Subcutaneous abdominal adipose tissue (tissue), 5 donors: Measurements from ENCODE around the gene XPNPEP1.

Experiments
- H3K27ac ChIP-seq: one replicate; pipeline ENCODE4 v1.7.0; 2013; ENCODE audit warnings: low read depth, mild to moderate bottlenecking, inconsistent platforms, low read length, moderate library complexity
- H3K27me3 ChIP-seq, 5 donors: one replicate each; pipeline ENCODE4 v1.7.0; 2013; ENCODE audit warnings: low read length in 5 of 5, inconsistent platforms in 1 of 5; ENCODE audit not compliant: control insufficient read depth in 5 of 5, insufficient read depth in 4 of 5
- H3K36me3 ChIP-seq, 5 donors: one replicate each; pipeline ENCODE4 v1.7.0; 2013; ENCODE audit warnings: low read length in 5 of 5; ENCODE audit not compliant: control insufficient read depth in 5 of 5, insufficient read depth in 5 of 5
- H3K4me1 ChIP-seq, 5 donors: one replicate each; pipeline ENCODE4 v1.7.0; 2013; ENCODE audit warnings: low read length in 5 of 5, mild to moderate bottlenecking in 3 of 5, moderate library complexity in 1 of 5; ENCODE audit not compliant: control insufficient read depth in 5 of 5, insufficient read depth in 5 of 5
- H3K4me3 ChIP-seq, 5 donors: one replicate each; pipeline ENCODE4 v1.7.0; 2013; ENCODE audit warnings: low read length in 5 of 5, low read depth in 1 of 5
- H3K9ac ChIP-seq, 5 donors: one replicate each; pipeline ENCODE4 v1.7.0; 2013; ENCODE audit warnings: low read length in 5 of 5, mild to moderate bottlenecking in 4 of 5, moderate library complexity in 3 of 5
- H3K9me3 ChIP-seq, 5 donors: one replicate each; pipeline ENCODE4 v1.7.0; 2013; ENCODE audit warnings: low read length in 5 of 5; ENCODE audit not compliant: control insufficient read depth in 5 of 5
- donor health status: healthy.
- donor health status: healthy.
- donor health status: healthy.
- donor health status: healthy.
- donor health status: healthy.

The XPNPEP1 gene

GRCh38 chr10:109853921-109854320 is 69.4 kb downstream of the XPNPEP1 start:
- no peak overlapping the region for H3K27ac ChIP-seq
- peaks cover 0 to 11% (median 6%) of the 10 kb centered on the region in 5 donors for H3K4me1 ChIP-seq
- no peaks in the 10 kb centered on the region for H3K27me3 ChIP-seq
- H3K9me3 ChIP-seq = no peaks in the 10 kb centered on the region
- H3K9ac ChIP-seq = no peak overlapping the region
- H3K4me3 ChIP-seq = no peak overlapping the region
- no peaks in the 10 kb centered on the region for H3K36me3 ChIP-seq

DNA sequence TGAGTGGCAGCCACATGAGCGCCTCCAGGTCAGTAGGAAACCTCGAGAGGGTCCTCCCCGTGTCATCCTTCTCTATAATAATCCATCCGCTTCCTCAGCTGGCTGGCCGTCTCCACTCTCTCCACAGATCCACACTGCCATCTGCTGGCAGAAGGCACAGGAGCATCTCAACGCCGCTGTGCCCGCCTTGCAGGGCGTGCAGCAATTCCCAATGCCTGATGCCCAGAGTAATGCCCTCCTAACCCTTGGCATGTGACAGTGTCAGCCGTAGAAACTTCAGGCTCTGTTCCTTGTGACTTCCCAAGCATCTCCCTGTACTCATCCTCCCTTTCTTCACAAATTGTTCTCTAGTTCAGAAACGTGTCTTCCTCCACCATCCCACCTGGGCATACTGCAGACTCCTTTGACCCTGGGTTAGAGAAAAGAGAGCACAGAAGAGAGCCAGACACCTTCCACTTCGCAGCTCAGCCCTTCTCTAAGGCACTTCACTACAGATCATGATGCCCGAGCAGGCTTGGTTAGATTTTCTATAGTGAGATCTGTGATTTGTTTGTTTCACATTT is 70.8 kb downstream of the XPNPEP1 start:
- peaks cover 0 to 11% (median 6%) of the 10 kb centered on the region in 5 donors for H3K4me1 ChIP-seq
- no peaks in the 10 kb centered on the region for H3K27me3 ChIP-seq
- no peak overlapping the region for H3K9ac ChIP-seq
- no peak overlapping the region for H3K27ac ChIP-seq
- no peaks in the 10 kb centered on the region for H3K9me3 ChIP-seq
- H3K36me3 ChIP-seq = no peaks in the 10 kb centered on the region
- no peak overlapping the region for H3K4me3 ChIP-seq

GRCh38 chr10:109851616-109852474 is 71.5 kb downstream of the XPNPEP1 start:
- Histone ChIP-seq H3K9me3 (no peaks in the 10 kb centered on the region), H3K9ac (no peak overlapping the region), H3K27ac (no peak overlapping the region), H3K4me3 (no peak overlapping the region), H3K27me3 (no peaks in the 10 kb centered on the region), H3K36me3 (no peaks in the 10 kb centered on the region), H3K4me1 (peaks cover 0 to 11% (median 6%) of the 10 kb centered on the region in 5 donors)

- Histone ChIP-seq H3K36me3 (no peaks in the 10 kb centered on the region), H3K27ac (no peak overlapping the region), H3K9me3 (no peaks in the 10 kb centered on the region), H3K4me3 (no peak overlapping the region), H3K4me1 (peaks cover 0 to 2% (median 0%) of the 10 kb centered on the region in 5 donors), H3K9ac (no peak overlapping the region), H3K27me3 (peaks cover 0 to 3% (median 0%) of the 10 kb centered on the region in 5 donors)
These were observed 76.5 kb downstream of the XPNPEP1 start for GRCh38 chr10:109846832-109847231.

GRCh38 chr10:109845308-109845707 is 78.0 kb downstream of the XPNPEP1 start:
- H3K27me3 ChIP-seq = peaks cover 0 to 3% (median 0%) of the 10 kb centered on the region in 5 donors
- no peaks in the 10 kb centered on the region for H3K36me3 ChIP-seq
- no peaks in the 10 kb centered on the region for H3K9me3 ChIP-seq
- H3K27ac ChIP-seq = no peak overlapping the region
- no peak overlapping the region for H3K4me3 ChIP-seq
- H3K9ac ChIP-seq = no peak overlapping the region
- no peaks in the 10 kb centered on the region for H3K4me1 ChIP-seq

- no peak overlapping the region for H3K9ac ChIP-seq
- H3K27me3 ChIP-seq = peaks cover 0 to 3% (median 0%) of the 10 kb centered on the region in 5 donors
- no peak overlapping the region for H3K27ac ChIP-seq
- H3K4me3 ChIP-seq = no peak overlapping the region
- no peaks in the 10 kb centered on the region for H3K36me3 ChIP-seq
- no peaks in the 10 kb centered on the region for H3K9me3 ChIP-seq
- H3K4me1 ChIP-seq = peaks cover 0 to 7% (median 0%) of the 10 kb centered on the region in 5 donors
These were observed 84.6 kb downstream of the XPNPEP1 start for GRCh38 chr10:109838592-109839244.

GRCh38 chr10:109837384-109837783 is 85.9 kb downstream of the XPNPEP1 start:
- Histone ChIP-seq H3K9ac (no peak overlapping the region), H3K4me3 (no peak overlapping the region), H3K27ac (no peak overlapping the region), H3K36me3 (no peaks in the 10 kb centered on the region), H3K9me3 (no peaks in the 10 kb centered on the region), H3K27me3 (no peaks in the 10 kb centered on the region), H3K4me1 (peaks cover 0 to 7% (median 0%) of the 10 kb centered on the region in 5 donors)

GRCh38 chr10:109835257-109835656 is 88.1 kb downstream of the XPNPEP1 start:
- Histone ChIP-seq H3K36me3 (no peaks in the 10 kb centered on the region), H3K9me3 (peaks cover 0 to 3% (median 0%) of the 10 kb centered on the region in 5 donors), H3K4me1 (peaks cover 0 to 7% (median 0%) of the 10 kb centered on the region in 5 donors), H3K9ac (no peak overlapping the region), H3K27me3 (no peaks in the 10 kb centered on the region), H3K27ac (no peak overlapping the region), H3K4me3 (no peak overlapping the region)

DNA sequence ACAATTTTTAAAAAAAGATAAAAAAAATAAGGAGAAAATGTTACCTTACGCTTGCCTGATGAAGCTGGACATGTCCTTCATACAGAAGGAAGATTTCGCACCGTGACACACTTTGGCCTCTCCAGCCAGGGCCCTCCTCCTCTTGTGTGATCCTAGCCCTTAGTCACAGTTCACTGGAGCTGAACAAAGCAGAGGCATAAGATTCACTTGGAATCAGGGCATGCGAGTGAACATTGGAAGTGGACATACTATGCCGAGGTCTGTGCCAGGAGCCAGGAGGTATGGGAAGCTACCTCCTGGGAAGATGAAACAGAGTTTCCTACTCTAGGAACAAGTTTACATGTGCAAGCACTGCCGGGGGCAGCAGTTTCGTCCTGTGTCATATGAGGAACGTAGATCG is 91.5 kb downstream of the XPNPEP1 start:
- Histone ChIP-seq H3K27me3 (no peaks in the 10 kb centered on the region), H3K27ac (no peak overlapping the region), H3K9ac (no peak overlapping the region), H3K4me1 (peaks cover 0 to 7% (median 0%) of the 10 kb centered on the region in 5 donors), H3K9me3 (peaks cover 0 to 3% (median 0%) of the 10 kb centered on the region in 5 donors), H3K4me3 (no peak overlapping the region), H3K36me3 (no peaks in the 10 kb centered on the region)

DNA sequence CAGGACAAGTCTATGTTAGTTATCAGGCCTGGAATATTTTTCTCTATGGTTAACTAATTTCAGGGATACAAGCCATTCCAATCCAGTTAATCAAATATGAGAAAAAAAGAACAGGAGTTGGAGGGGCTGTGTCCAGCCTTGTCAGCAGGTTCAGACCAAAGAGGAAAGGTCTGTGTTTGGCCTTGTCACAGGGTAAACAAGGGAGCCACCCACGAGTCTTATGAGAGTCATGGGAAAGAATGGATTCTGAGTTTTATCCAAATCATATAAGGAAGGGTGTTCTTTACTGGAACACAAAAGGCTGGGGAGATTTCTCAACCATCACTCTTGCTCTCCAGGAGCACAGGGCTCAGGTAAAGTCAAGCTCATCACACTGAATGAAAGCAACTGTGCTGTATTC is 99.1 kb downstream of the XPNPEP1 start:
- Histone ChIP-seq H3K36me3 (no peaks in the 10 kb centered on the region), H3K27me3 (peaks cover 0 to 4% (median 0%) of the 10 kb centered on the region in 5 donors), H3K4me1 (no peaks in the 10 kb centered on the region), H3K9me3 (no peaks in the 10 kb centered on the region), H3K27ac (no peak overlapping the region), H3K9ac (no peak overlapping the region), H3K4me3 (no peak overlapping the region)
